ENCODE data around the gene NUP210L.
"Not testable (repeated sequence)": the region's sequence is repeated elsewhere in the genome, so short reads cannot be mapped to it uniquely, and the experiment has no call there.

NUP210L gene

DNA sequence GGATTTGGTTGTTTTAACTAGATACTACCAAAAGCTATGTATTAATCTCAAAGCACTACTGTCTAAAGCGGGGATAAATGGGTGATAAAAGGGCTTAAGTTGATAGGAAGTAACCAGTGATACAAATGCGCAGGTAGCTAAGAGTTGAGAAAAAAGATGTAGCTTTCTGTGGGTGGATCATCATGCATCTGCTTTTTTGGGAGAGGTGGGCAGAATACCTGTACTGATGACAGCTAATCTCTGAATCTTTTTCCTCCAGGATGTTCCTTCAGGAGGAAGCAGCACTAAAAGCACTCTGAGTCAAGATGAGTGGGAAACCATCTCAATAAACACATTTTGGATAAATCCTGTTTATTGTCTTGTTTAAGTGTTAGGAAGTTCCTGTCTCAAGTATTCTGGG, 163.1 kb downstream of the NUP210L start:
- DNase-seq (ENCODE audit: low read depth), result no peak

DNA sequence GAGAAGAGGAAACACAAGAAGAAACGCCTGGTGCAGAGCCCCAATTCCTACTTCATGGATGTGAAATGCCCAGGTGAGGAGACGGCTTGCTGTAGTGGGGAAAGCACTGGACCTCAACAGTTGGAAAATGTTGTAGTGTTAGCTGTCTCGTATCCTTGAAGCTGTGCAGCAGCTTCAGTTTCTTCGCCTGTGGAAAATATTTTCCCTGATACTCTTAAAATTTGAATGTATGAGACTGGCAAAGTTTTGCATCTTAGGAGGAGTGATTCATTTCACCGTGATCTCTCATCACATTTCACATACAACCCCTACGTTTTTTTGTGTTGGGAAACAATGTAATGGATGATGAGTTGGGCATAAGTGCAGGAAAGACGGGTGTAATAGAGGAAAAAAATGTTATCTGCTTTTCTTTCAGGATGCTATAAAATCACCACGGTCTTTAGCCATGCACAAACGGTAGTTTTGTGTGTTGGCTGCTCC, 163.7 kb downstream of the NUP210L start:
- no peak for DNase-seq (ENCODE audit: low read depth)

DNA sequence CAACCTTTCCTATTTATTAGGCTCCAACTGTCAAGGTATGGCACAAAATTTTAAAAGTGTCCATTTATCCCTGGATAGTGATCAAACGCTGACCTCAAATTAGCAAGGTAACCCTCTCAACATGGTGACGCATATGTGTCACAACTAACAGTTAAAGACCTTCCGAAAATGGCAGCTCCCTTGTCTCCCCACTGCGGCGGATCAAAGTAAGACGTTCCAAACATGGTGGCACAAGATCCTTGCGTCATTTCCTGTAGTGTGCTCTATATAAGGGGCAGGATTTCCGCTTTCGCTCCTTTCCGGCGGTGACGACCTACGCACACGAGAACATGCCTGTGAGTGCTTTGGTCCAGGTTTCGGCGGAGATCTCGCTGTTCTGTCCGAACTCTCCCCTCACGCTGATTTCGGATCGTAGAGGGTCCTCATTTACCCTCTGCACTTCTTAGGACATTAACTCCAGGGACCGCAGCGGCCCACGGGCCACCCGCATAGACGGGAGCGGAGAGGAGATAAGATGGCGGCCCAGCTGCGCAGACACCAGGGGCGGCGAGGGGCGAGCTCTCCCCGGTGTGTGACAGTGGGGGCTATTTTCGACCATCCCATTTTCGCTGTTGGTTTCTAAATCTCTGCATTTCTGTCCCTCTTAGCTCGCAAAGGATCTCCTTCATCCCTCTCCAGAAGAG, 164.3 kb downstream of the NUP210L start, which contains the start of gene RPS27:
Gene RPS27 (plus strand): TSS at position 295 of the 683 bp plus-strand sequence. CDS start 35 bp downstream, at position 330.
- peak; percentile 92 for DNase-seq (ENCODE audit: low read depth)

DNA sequence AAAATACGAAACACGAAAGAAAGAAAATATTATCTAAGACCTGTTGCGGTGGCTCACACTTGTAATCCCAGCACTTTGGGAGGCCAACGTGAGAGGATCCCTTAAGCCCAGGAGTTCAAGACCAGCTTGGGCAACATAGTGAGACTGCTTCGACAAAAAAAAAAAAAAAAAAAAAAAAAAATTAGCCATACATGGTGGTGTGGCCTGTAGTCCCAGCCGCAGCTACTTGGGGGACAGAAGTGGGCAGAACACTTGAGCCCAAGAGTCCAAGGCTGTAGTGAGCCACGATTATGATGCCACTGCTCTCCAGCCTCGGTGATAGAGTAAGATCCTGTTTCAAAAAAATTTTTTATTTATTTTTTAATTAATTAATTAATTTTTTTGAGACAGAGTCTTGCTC, 167.3 kb downstream of the NUP210L start:
- DNase-seq (ENCODE audit: low read depth), result no peak

DNA sequence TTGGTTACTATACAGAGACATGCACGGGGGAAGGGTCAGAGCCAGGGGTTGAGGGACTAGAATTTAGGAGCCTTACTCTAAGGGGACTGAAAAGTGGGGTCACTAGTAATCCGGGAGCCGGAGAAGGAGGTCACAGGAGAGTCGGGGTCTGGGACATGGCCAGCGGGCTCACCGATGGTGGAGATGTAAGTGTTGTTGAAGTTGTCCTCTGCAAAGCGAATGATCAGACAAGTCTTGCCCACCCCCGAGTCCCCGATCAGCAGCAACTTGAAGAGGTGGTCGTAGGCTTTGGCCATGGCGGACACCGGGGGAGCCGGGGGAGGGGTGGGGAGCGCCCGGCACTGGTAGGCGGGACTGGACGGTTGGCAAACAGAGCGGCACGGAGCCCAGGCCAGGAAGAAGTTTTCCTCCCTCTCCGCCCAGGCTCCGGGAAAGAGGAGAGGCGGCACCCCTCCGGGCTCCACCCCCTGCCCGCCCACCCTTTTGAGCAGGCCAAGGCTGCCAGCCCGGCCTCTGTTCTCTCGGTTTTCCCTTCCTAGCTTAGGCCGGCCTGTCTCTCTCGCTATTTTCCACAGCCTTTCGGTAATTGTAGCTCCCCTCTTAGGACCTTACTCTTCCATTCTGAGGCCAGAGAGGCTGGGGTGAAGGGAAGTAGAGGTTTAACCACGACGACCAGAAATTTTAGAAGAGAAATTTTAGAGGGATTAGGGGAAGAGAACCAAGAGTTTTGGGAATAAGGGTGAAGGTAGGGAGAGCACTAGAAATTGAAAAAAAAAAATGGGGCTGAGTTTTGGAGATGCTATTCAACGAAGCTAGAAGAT, 168.7 kb downstream of the NUP210L start, which contains the start of gene RAB13:
Gene RAB13 (minus strand): TSS at position 399 of the 821 bp plus-strand sequence. CDS start 103 bp downstream, at position 296.
- DNase-seq (ENCODE audit: low read depth), result no peak

DNA sequence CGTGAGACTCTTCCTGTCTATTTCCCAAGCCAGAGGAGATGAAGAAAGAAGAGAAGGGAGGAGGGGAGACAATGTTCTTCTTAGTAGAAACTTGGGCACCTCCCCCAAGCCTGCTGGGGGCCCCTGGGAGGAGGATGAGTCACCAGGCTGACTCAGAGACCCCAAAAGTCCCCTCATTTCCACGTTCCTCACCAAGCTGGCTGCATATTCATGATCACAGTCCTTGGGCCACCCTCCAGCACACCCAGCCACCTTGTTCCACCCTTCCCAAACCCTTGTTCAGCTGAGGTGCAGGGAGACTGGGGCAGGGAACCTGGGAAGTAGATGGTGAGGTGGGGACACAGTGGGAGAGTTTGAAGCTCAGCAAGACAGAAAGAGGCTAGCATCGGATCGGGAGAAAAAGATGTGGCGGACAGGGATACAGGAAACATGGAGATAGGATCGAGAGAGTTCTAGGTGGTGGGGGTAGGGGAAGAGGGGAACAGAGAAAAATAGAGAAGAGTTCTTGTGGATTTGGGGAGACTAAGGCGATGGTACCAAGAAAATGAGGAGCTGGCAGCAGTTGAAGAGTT, 169.4 kb downstream of the NUP210L start:
- no peak for DNase-seq (ENCODE audit: low read depth)

DNA sequence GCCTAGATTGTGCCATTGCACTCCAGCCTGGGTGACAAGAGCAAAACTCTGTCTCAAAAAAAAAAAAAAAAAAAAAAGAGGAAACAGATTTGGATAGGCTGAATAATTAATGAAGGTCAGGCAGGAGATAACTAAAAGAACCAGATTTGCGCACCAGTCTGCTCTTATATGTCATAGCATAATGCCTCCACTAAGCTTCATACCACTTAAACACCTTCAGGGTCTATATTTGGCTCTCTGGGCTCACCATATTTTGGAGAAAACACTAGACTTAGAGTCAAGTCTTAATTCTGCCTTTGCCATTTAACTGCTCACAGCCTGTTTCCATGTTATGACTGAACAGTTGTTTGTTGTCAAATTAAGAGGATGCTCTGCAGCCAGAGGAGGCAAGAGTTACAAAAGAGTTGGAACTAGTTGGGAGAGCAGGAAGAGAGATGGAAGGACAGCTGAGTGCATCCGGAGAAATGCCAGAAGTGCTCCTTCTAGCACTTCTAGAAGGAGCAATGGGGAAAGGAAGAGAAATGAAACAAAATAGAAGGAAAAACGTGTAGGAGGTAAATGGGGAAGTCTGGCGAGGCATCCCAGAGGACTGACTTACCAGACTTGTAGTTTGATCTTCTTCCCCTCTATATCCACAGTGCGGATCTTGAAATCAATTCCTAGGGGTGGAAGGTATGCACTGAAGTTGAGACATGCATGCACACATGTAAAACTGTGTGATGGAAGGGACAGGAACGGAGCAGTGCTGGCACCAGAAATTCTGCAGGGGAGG, 170.6 kb downstream of the NUP210L start:
- no peak for DNase-seq (ENCODE audit: low read depth)

DNA sequence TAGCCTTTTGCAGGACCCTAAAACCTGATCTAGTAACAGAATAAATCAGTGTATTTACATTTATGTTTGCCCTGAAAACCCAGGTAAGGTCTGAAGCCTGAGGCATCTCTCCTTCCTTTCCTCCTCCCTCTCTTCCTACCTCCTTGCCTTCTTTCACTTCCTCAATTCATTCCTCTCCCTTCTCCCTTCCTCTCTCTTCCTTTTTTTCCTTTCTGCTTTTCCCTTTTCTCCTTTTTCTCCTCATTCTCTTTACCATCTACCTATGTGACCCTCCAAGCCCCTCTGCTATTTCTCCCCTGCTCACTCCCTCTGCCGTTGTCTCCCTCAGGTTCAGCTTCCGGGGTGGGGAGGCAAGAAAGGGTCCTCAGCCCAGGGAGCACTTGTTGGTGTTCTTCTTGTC, 173.1 kb downstream of the NUP210L start:
- not testable (repeated sequence) for DNase-seq (ENCODE audit: low read depth)

DNA sequence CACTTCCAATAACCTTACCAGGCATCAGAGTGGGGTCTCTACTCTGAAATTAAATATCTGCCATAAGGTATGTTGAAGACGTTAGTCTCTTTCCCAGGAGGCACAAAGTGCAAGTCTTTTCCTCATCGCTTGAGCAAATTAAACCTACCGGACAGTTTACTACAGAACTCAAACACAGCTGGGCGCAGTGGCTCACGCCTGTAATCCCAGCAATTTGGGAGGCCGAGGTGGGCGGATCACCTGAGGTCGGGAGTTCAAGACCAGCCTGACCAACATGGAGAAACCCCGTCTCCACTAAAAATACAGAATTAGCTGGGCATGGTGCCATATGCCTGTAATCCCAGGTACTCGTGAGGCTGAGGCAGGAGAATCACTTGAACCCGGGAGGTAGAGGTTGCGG, 175.8 kb downstream of the NUP210L start:
- not testable (repeated sequence) for DNase-seq (ENCODE audit: low read depth)

DNA sequence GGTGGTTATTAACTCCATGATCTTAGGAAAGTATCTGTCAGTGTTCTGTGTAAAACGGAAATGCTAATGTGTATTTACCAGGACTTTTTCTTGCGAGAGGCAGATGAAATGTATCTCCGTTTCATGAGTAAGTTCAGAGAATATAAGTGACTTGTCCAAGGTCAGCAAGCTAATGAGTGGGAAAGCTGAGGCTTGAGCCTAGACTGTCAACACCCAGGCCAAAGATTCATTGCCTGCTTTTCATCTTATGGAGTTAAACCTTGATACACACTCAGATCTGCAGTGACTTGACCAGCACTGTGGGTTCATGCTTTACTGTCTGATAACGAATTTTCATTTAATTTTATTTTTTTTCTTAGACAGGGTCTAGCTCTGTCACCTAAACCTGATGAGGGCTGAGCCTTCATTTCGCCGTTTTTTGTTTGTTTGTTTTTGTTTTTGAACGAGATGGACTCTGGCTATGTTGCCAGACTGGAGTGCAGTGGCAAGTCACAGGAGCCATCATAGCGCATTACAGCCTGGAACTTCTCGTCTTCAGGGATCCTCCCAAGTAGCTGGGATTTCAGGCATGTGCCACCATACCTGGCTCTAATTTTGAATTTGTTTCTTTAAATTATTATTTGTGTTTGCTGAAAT, 176.5 kb downstream of the NUP210L start:
- no peak for DNase-seq (ENCODE audit: low read depth)

DNA sequence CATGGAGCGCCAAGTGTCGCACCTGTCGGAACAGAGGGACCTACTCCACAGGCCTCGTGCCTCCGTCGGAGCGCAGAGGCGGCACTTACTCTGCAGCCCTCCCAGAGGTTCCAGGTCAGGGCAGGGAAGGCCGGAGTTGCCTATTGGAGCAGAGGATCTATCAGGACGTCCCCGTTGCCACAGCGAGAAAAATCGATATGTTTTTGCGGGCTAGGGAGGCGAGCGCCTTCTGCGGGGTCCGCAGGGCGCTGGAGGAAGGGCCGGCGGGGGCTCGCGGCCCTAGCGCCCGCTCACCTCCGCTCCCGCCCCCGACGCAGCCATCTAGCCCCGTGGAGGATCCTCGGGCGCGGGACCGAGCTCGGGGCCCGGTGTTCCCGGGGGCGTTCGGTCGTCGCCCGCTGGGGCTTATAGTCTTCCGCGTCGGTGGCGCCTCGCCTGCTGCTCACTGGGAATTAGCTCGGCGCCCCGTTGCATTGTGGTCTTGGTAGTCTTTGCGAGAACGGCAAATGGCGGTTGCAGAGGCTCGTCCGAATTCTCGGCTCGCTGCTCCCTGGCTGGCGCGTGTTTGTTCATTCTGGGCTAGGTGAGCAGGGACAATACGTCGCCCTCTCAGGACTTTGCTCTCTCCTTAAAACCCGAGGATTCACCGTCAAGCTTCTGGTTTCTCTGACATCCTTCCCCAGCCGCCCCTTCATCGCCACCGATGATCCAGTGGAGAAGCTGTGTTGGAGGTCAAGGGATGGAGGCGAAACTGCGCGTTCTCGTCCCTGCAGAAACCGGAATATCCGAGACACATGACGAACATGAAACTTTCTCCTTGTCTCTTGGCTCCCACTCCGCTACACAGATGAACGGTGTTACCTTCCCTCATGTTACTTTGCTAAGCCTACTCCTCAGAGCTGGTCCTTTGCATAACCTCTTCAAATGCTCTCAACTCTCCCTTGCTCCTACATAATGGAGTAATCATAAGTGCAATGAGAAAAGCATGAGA, 177.3 kb downstream of the NUP210L start, which contains the start of gene JTB:
Gene JTB (minus strand): TSS at position 425 of the 991 bp plus-strand sequence. CDS start 422 bp downstream, at position 3.
- DNase-seq (ENCODE audit: low read depth), result no peak

DNA sequence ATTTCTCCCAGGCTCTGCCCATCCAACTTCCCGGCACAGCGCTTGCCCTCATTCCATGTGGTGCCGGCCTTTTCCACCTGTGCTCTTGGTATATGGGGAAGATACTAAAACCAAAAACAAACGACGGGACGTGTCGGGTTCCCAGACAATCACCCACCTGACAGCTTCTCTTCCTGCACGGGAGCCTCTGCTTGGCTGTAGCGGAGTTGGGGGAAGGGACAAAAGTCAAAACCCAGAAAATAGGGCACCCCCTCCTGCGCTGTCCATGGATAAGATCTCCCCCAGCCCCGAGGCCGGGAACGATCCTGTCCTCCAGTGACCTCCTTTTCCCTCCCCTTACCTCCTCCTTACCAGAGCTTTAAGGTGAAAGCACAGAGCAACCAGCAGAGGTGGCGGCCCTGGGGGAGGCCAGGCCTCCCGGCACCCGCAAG, 178.0 kb downstream of the NUP210L start:
- DNase-seq (ENCODE audit: low read depth), result no peak

DNA sequence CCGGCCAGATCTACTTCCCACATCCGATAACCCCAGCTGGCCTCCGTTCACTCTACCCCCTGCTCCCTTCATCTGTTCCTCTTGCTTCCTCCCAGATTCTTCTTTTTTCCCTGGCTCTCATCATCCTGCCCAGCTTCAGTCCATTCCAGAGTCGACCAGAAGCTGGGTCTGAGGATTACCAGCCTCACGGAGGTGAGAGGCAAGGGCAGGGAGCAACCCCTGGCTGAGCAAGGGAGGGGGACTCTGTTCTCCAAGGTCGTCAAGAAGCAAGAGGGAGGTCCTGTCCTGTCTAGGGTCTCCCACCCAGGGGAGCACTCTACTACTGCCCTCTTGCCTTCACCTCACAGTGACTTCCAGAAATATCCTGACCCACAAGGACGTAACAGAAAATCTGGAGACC, 181.3 kb downstream of the NUP210L start:
- DNase-seq (ENCODE audit: low read depth), result no peak

DNA sequence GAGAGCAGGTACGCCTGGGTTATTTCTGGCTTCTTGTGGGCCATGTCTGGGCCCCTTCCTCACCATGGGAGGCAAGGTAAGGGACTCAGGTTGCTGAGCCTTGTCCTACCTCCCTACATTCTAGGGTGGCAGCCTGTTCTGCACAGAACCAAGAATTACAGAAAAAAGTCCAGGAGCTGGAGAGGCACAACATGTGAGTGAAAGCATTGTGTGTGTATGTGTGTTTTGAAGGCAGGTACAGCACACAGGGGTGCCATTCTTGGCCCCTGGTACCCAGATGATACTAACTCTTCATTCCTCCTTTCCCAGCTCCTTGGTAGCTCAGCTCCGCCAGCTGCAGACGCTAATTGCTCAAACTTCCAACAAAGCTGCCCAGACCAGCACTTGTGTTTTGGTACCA, 181.8 kb downstream of the NUP210L start:
- no peak for DNase-seq (ENCODE audit: low read depth)

DNA sequence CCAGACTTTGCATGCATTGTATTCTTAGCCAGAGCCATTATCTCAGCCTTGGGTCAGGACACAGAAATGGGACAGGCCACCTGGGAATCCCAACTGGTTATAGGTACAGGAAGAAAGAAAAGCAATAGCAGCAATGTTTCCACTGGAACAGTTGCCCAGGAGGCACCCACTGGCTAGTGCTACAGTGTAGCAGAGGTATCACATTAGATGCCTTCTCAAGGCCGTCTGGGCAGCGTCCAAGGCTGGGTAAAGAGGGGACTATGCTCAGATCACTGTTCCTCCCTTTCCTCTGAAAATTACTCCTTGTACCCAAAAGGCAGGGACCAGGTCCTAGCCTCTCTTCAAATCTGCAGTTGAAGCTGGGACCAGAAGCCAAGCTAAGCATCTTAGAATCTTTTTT, 184.5 kb downstream of the NUP210L start:
- no peak for DNase-seq (ENCODE audit: low read depth)

DNA sequence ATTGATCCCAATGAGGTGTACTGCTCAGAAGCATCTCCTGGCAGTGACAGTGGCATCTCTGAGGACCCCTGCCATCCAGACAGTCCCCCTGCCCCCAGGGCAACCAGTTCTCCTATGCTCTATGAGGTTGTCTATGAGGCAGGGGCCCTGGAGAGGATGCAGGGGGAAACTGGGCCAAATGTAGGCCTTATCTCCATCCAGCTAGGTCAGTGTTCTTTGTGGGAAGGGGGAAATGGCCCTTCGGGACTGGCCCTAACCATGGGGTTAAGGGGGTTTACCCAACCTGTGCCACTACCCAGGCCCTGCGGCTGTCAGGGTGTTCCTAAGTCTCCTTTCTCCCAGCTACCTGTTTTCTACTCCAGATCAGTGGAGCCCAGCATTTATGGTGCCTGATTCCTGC, 185.9 kb downstream of the NUP210L start:
- DNase-seq (ENCODE audit: low read depth), result no peak

DNA sequence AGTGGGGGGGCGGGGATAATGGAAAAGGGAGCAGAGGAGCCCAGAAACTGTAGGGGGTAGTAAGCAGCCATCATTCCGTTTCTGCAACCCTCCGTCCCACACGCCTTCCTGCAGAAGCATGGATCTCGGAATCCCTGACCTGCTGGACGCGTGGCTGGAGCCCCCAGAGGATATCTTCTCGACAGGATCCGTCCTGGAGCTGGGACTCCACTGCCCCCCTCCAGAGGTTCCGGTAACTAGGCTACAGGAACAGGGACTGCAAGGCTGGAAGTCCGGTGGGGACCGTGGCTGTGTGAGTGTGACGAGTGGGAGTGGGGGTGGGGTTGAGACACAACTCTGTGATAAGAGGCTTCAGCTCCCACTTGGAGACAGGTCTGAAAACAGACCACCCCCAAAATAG, 186.5 kb downstream of the NUP210L start:
- DNase-seq (ENCODE audit: low read depth), result no peak

DNA sequence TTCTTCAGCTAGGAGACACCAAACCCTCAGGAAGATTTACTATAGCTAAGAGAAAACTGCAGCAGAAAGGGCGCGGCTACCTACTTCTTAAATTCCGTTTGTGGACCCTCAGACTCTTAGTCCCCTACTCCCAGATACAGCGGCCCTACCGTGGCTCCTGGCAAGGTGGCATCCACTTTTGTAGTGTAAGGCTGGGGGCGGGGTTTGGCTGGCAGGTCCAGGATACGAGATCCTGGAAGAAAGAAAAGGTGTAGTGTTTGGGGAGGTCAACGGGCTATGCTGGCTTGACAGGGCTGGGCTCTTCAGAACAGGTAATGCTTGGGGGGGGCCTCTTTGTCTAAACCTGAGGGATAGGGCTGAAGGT, 186.9 kb downstream of the NUP210L start:
- DNase-seq (ENCODE audit: low read depth), result no peak

DNA sequence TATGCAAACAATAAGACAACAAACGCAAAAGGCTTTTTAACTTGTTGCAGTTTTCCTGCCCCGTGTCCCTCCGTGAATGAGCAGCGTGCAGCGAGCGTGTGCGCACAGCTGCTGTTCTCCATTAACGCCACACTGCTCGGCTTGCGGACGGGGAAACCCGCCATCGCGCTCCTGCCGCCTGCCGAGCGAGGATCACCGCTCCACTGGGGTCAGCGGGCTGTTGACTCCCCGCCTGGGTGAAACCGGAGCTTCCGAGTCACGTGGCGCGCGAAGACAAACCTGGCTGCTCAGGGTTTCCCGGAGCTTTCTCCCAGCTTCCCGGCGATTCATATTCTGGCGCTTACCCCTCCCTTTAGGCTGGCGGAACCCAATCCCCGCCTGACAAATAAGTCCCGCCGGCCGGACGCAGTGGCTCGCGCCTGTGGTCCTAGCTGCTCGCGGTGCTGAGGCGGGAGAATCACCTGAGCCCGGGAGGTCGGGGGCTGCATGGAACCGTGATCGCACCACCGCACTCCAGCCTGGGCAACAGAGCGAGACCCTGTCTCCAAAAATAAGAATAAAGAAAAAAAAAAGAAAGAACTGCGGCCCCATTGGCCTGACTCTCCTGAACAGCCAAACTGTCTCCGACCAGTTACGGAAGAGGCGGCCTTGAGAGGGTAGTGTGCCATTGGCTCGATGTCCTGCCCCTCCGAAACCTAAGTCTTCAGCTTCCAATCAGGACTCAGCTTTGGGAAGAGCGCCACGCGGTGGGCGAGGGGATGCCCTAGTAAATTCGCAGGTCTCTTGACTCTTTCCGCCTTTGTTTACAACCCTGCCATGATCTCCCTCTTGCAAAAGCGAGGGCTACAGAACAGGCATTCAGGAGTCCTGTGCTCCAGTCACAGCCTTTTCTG, 187.5 kb downstream of the NUP210L start, which contains the start of gene CREB3L4:
Gene CREB3L4 (plus strand): TSS at position 796 of the 893 bp plus-strand sequence. CDS start 624 bp downstream, outside the sequence.
- peak; percentile 94 for DNase-seq (ENCODE audit: low read depth)

Measured in non-pigmented ciliary epithelial cell (primary cell).